Endothelial cell of umbilical vein (primary cell): ENCODE measurements around the gene ULK1. TPM values are rescaled to one million over a fixed set of nuclear protein-coding genes. Genes with fewer than 3 reads are reported as not detected.

Experiments
- BruUV-seq: library from RNA; stranded (reverse); fragments of 400-500 nt; replicated peaks from 2 replicates; lab custom pipeline; 2021; lab: Mats Ljungman, UMichigan
- CTCF ChIA-PET: fragments of 300-600, 350-600 bp; sonication (Branson Sonifier 250); formaldehyde crosslinking; loops from one replicate; lab custom pipeline; 2021; ENCODE audit warnings: antibody characterized with exemption, inconsistent platforms; lab: Charles Lee
- POLR2A ChIA-PET: fragments of 300-600, 350-600 bp; sonication (Branson Sonifier 250); formaldehyde crosslinking; loops from one replicate; lab custom pipeline; 2021; ENCODE audit warnings: antibody characterized with exemption, inconsistent platforms; lab: Charles Lee
- DNase-seq: peaks from one replicate; pipeline ENCODE4 v3.0.0-alpha.2; 2011; ENCODE audit warnings: low read depth, low spot score
- FAIRE-seq: peaks from 2 replicates; lab custom pipeline; 2011; peaks lifted over from hg19 to GRCh38; lab: Jason Lieb, UNC
- H2AFZ ChIP-seq: 2 replicates; pipeline ENCODE4 v1.6.0; 2012; ENCODE audit warnings: low read depth, low read length, control low read depth, inconsistent platforms
- H3K27ac ChIP-seq: 2 replicates; pipeline ENCODE4 v1.5.1; 2011; ENCODE audit warnings: low read depth, mild to moderate bottlenecking, control low read depth, low read length, moderate library complexity; ENCODE audit not compliant: insufficient read depth
- H3K27me3 ChIP-seq, 2 experiments: 2 replicates each; pipeline versions ENCODE4 v1.6.0 to v1.6.1; 2011; ENCODE audit warnings: low read length in 2 of 2, mixed read lengths in 1 of 2; ENCODE audit not compliant: control insufficient read depth in 2 of 2, insufficient read depth in 2 of 2
- H3K36me3 ChIP-seq, 2 experiments: 2 replicates in 1 of 2; 3 replicates in 1 of 2; pipeline ENCODE4 v1.5.1; 2011; ENCODE audit warnings: low read length in 2 of 2, mild to moderate bottlenecking in 1 of 2, moderate library complexity in 1 of 2; ENCODE audit not compliant: control insufficient read depth in 2 of 2, insufficient read depth in 2 of 2; ENCODE audit errors: extremely low read depth in 1 of 2
- H3K4me1 ChIP-seq: 3 replicates; pipeline ENCODE4 v1.5.1; 2011; ENCODE audit warnings: mild to moderate bottlenecking, low read length; ENCODE audit not compliant: control insufficient read depth, insufficient read depth; ENCODE audit errors: extremely low read depth
- H3K4me2 ChIP-seq: 2 replicates; pipeline ENCODE4 v1.6.1; 2011; ENCODE audit warnings: low read length, control low read depth, mixed read lengths; ENCODE audit not compliant: insufficient read depth
- H3K4me3 ChIP-seq, 3 experiments: fragments of 200-600 bp in 1 of 3; sonication (generic), shearing (Covaris generic) in 1 of 3; replicated peaks in 1 of 3; 2 replicates each; pipeline ENCODE4 v1.5.1; 2011 to 2016; ENCODE audit warnings: control low read depth in 3 of 3, low read length in 3 of 3, mild to moderate bottlenecking in 2 of 3, inconsistent platforms in 1 of 3, low read depth in 1 of 3, moderate library complexity in 1 of 3; ENCODE audit not compliant: insufficient read depth in 1 of 3
- H3K79me2 ChIP-seq: 2 replicates; pipeline ENCODE4 v1.6.0; 2012; ENCODE audit warnings: low read length, inconsistent platforms; ENCODE audit not compliant: control insufficient read depth, insufficient read depth
- H3K9ac ChIP-seq: replicated peaks from 2 replicates; pipeline ENCODE3; 2011; ENCODE audit warnings: low read length, control low read depth; ENCODE audit not compliant: insufficient read depth; ENCODE audit errors: extremely low read depth
- H3K9me1 ChIP-seq: replicated peaks from 3 replicates; pipeline ENCODE4 v1.6.0; 2011; ENCODE audit warnings: mild to moderate bottlenecking, low read length; ENCODE audit not compliant: control insufficient read depth, insufficient read depth; ENCODE audit errors: extremely low read depth
- H3K9me3 ChIP-seq: replicated peaks from 2 replicates; pipeline ENCODE4 v1.5.1; 2012; ENCODE audit warnings: low read length, inconsistent platforms; ENCODE audit not compliant: control insufficient read depth, insufficient read depth
- H4K20me1 ChIP-seq: replicated peaks from 2 replicates; pipeline ENCODE3; 2011; ENCODE audit warnings: mild to moderate bottlenecking, low read length; ENCODE audit not compliant: control insufficient read depth, insufficient read depth; ENCODE audit errors: extremely low read depth
- CTCF ChIP-seq, 2 donors: IDR thresholded peaks; 1 replicate in 1 of 2; 2 replicates in 1 of 2; pipeline ENCODE4 v1.5.1; 2011; ENCODE audit warnings: low read length in 2 of 2, mild to moderate bottlenecking in 2 of 2, moderate library complexity in 2 of 2, control low read depth in 1 of 2, inconsistent platforms in 1 of 2, low read depth in 1 of 2; ENCODE audit not compliant: insufficient read depth in 1 of 2; ENCODE audit errors: extremely low read depth in 1 of 2
- EZH2 ChIP-seq: IDR thresholded peaks from 2 replicates; pipeline ENCODE4 v1.6.1; 2012; ENCODE audit warnings: borderline replicate concordance, low read depth, mild to moderate bottlenecking, moderate library complexity, low read length, inconsistent platforms; ENCODE audit not compliant: severe bottlenecking
- FOS ChIP-seq: IDR thresholded peaks from 2 replicates; pipeline ENCODE4 v1.6.1; 2011; ENCODE audit warnings: mild to moderate bottlenecking, low read length, moderate library complexity, borderline replicate concordance; ENCODE audit not compliant: insufficient read depth
- GATA2 ChIP-seq: IDR thresholded peaks from 2 replicates; pipeline ENCODE4 v1.7.0; 2011; ENCODE audit warnings: low read depth, mild to moderate bottlenecking, moderate library complexity, mixed read lengths, low read length; ENCODE audit not compliant: insufficient read length, insufficient read depth
- MAX ChIP-seq: IDR thresholded peaks from 2 replicates; pipeline ENCODE4 v1.6.1; 2011; ENCODE audit not compliant: insufficient read depth, insufficient read length
- MYC ChIP-seq: IDR thresholded peaks from one replicate; pipeline ENCODE4 v1.6.1; 2011; ENCODE audit warnings: mild to moderate bottlenecking, low read depth, low read length
- POLR2AphosphoS5 ChIP-seq: IDR thresholded peaks from 2 replicates; pipeline ENCODE4 v1.6.1; 2012; ENCODE audit warnings: low read depth, mild to moderate bottlenecking, control low read depth, low read length, moderate library complexity; ENCODE audit not compliant: insufficient read depth
- dilution Hi-C: fragments of 300-500 bp; cut with MboI; formaldehyde crosslinking; loops from one replicate; pipeline ENCODE4 v1.15.0; 2019; ENCODE audit warnings: low sequenced_read_pairs; ENCODE audit not compliant: extremely low pct_ligation_motif_present
- intact Hi-C: fragments of 100-400 bp; cut with micrococcal nuclease; formaldehyde crosslinking; loops from one replicate; pipeline ENCODE4 v1.10.0; 2022
- polyA plus RNA-seq, 4 experiments: library from polyadenylated mRNA; depleted of rRNA in 3 of 4; stranded (reverse) in 3 of 4; unstranded in 1 of 4; fragments of >200 nt; gene quantifications; 2 replicates each; pipeline versions ENCODE4 v1.2.1 to v1.2.3, GENCODE V29; 2011 to 2012; ENCODE audit warnings: missing spikeins in 1 of 4
- total RNA-seq: library from RNA; stranded (reverse); gene quantifications from 2 replicates; pipeline ENCODE4 v1.2.3, GENCODE V29; 2021

Gene ULK1
- total and polyA plus RNA-seq, 2 donors (not counting 3 experiments of a cell fraction or from before 2014, with no cell fraction given), result 14.4 to 38.2 TPM

DNA sequence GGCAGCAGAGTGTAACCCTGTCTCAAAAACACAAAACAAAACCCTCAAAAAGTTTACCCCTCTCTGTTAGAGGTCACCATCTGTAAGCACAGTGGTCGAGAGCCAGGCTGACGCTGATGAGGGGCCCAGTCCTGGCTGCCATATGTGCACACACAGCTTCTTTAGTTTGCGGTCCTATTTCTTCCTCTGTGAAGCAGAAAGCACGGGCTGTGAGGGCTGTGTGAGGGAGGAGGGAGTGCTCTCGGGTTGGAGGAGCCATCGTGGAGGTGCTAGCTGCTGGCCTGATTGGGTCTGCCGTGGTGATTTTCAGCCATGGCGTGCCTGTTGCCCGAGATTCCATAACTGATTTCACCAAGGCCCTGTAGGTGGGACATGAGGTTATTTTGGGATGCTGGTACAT is 3.5 kb downstream of the ULK1 start:
- Histone ChIP-seq H3K9me1 (no peaks in the 10 kb centered on the region), H3K9ac (no peak overlapping the region), H3K27ac (no peak overlapping the region), H3K36me3 (peaks cover 0 to 5% of the 10 kb centered on the region in 2 experiments), H3K9me3 (no peaks in the 10 kb centered on the region), H3K4me3 (no peak overlapping the region), H3K79me2 (peaks cover 4% of the 10 kb centered on the region), H3K4me1 (peaks cover 9% of the 10 kb centered on the region), H2AFZ (no peak overlapping the region), H4K20me1 (no peaks in the 10 kb centered on the region), H3K27me3 (no peaks in the 10 kb centered on the region), H3K4me2 (no peak overlapping the region)
- ChIA-PET CTCF (no interaction called here), POLR2A (no interaction called here)
- DNase-seq, result no peak
- intact Hi-C loops, result loop anchor here (5.0 kb wide), 1 partner anchor 1026 kb away; the partner anchor contains the start of gene RAN
- dilution Hi-C loops, result no loop called here
- no peak for FAIRE-seq
- no peak for TF ChIP-seq MAX
- no peak for TF ChIP-seq POLR2AphosphoS5
- TF ChIP-seq FOS, result no peak
- TF ChIP-seq EZH2, result no peak
- no peak for TF ChIP-seq GATA2
- no TSS peak for BruUV-seq

DNA sequence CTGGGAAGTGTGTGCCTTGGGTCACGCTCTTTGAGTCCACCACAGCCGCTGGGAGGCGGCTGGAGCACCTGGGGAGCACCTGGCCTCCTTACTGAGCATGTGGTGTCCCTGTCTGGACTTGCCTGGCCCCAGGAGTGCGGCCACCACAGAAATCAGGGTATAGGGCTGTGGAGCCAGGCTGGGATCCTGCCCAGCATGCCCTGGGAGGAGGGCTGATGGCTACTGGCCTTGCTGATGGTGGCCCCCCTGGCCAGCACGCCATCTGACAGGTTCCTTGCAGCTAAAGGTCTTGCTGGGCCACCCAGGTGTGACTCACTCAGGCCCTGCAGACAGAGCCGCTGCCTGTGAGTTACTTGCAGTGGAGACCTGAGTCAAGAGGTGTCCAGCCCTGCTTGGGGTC is 6.0 kb downstream of the ULK1 start:
- POLR2A ChIA-PET, result no interaction called here

More for the DNA sequence above, 6.0 kb downstream of the ULK1 start:
- Histone ChIP-seq H3K9me3 (no peaks in the 10 kb centered on the region), H3K36me3 (peaks cover 0 to 5% of the 10 kb centered on the region in 2 experiments), H3K79me2 (peaks cover 2% of the 10 kb centered on the region), H3K9me1 (no peaks in the 10 kb centered on the region), H3K4me2 (no peak overlapping the region), H2AFZ (no peak overlapping the region), H3K27ac (no peak overlapping the region), H3K4me1 (peaks cover 6% of the 10 kb centered on the region), H4K20me1 (no peaks in the 10 kb centered on the region), H3K4me3 (no peak overlapping the region), H3K27me3 (no peaks in the 10 kb centered on the region), H3K9ac (no peak overlapping the region)
- CTCF ChIA-PET, result no interaction called here
- FAIRE-seq, result no peak
- DNase-seq, result no peak
- dilution Hi-C loops (no loop called here), intact Hi-C loops (no loop called here)
- BruUV-seq, result no TSS peak
- TF ChIP-seq MAX, result no peak
- TF ChIP-seq GATA2, result no peak
- no peak for TF ChIP-seq MYC
- no peak for TF ChIP-seq CTCF (IDR thresholded peaks at IDR 0.05; ENCODE audit: extremely low read depth in 1 of 2, insufficient read depth in 1 of 2, low read depth in 1 of 2, low read length in 2 of 2)
- TF ChIP-seq FOS, result no peak
